HG02943 (cell line): ENCODE results near the gene GJB6.

ENCODE experiments used
- ATAC-seq: cut with Tn5 transposase; IDR thresholded peaks from one replicate; pipeline ENCODE4 v1.9.1; 2021; ENCODE audit warnings: mild to moderate bottlenecking, low read depth, moderate library complexity; ENCODE audit not compliant: unreplicated experiment

GJB6 gene

GRCh38 chr13:20230913-20231838, 943 bp downstream of the GJB6 start:
- ATAC-seq, result no peak

GRCh38 chr13:20227730-20228129, 4.4 kb downstream of the GJB6 start:
- no peak for ATAC-seq

GRCh38 chr13:20227288-20227687, 4.8 kb downstream of the GJB6 start:
- no peak for ATAC-seq

GRCh38 chr13:20222553-20222952, 9.6 kb downstream of the GJB6 start:
- no peak for ATAC-seq

GRCh38 chr13:20221772-20222171, 10.3 kb downstream of the GJB6 start:
- ATAC-seq, result no peak

- peak; percentile 89 for ATAC-seq
These were observed 12.5 kb downstream of the GJB6 start for GRCh38 chr13:20219577-20219976.

GRCh38 chr13:20217168-20217567, 15.0 kb downstream of the GJB6 start:
- ATAC-seq, result no peak

- no peak for ATAC-seq
These were observed 22.2 kb downstream of the GJB6 start for GRCh38 chr13:20209948-20210347.

- ATAC-seq, result no peak
These were observed 25.4 kb downstream of the GJB6 start for GRCh38 chr13:20206698-20207235.

GRCh38 chr13:20206065-20206697, 25.9 kb downstream of the GJB6 start:
- no peak for ATAC-seq

GRCh38 chr13:20198781-20199180, 33.3 kb downstream of the GJB6 start:
- no peak for ATAC-seq

- no peak for ATAC-seq
These were observed 34.7 kb downstream of the GJB6 start for GRCh38 chr13:20197361-20197834.

- no peak for ATAC-seq
These were observed 36.3 kb downstream of the GJB6 start for GRCh38 chr13:20195801-20196200.

- no peak for ATAC-seq
These were observed 38.0 kb downstream of the GJB6 start for GRCh38 chr13:20193907-20194631.

GRCh38 chr13:20193162-20193906, 38.8 kb downstream of the GJB6 start:
- no peak for ATAC-seq

GRCh38 chr13:20192836-20193161, 39.3 kb downstream of the GJB6 start, which contains the start of gene GJB2:
GJB2 (minus strand) TSS chr13:20192938; CDS start chr13:20189581, 3,357 bp downstream.
- ATAC-seq, result no peak

- ATAC-seq, result no peak
These were observed 39.8 kb downstream of the GJB6 start for GRCh38 chr13:20192158-20192835.

- ATAC-seq, result no peak
These were observed 40.6 kb downstream of the GJB6 start for GRCh38 chr13:20191311-20192157.
